ENCODE measurements around the gene TMEM182.

DNA sequence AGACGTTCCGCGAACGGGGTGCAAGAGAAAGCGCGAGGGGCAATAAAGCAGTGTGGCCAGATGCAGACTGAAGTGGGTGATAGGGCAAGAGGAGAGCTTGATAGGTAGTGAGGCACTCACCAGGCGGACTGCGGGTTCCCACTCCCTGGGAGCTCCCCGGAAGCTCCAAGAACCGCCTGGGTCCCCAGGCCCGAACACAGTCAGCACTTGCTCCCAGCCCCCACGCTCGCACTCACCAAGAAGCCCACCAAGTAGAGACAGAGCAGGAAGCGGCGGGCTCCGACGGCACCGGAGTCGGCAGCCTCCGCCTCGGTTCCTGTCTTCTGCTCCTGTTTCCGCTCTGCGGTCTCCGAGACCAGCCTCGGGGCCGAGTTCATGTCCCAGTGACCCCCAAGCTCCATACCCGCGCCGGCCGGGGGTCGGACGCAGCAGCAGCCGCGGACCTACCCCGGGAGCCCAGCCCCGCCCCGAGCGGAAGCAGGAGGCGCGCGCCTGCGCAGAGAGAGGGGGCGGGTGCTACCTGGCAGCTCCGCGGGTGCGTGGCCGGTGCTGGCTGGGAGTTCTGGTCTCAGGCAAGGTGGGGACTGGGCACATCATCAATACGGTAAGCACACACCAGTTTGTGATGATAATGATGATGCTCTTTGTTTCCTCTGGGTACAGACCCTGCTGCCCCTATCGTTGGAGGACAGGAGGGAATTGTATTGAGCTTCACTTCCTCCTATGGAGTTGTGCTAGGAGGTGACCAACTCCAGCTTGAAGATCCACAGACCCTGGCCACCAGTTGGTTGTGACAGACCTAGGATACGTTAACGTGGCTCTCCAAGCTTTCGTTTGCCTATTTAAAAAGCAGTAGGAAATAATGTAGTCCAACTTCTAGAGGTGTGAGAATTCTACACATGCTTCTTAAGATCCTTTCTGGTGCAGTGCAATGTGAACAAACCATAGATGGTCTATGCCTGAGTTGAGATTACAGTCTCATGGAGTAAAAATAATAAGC lies 25.1 kb upstream of the TMEM182 start:
- TF ChIP-seq, protein P1, sequence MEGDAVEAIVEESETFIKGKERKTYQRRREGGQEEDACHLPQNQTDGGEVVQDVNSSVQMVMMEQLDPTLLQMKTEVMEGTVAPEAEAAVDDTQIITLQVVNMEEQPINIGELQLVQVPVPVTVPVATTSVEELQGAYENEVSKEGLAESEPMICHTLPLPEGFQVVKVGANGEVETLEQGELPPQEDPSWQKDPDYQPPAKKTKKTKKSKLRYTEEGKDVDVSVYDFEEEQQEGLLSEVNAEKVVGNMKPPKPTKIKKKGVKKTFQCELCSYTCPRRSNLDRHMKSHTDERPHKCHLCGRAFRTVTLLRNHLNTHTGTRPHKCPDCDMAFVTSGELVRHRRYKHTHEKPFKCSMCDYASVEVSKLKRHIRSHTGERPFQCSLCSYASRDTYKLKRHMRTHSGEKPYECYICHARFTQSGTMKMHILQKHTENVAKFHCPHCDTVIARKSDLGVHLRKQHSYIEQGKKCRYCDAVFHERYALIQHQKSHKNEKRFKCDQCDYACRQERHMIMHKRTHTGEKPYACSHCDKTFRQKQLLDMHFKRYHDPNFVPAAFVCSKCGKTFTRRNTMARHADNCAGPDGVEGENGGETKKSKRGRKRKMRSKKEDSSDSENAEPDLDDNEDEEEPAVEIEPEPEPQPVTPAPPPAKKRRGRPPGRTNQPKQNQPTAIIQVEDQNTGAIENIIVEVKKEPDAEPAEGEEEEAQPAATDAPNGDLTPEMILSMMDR (IDR thresholded peaks at IDR 0.05) = peak in 3 of 5 experiments; percentile 8 to 25 (median 22)
- no peak for TF ChIP-seq EP300 (IDR thresholded peaks at IDR 0.05; ENCODE audit: low read depth)
- TF ChIP-seq POLR2AphosphoS5 (IDR thresholded peaks at IDR 0.05) = peak; percentile 71 to 94 (median 87)
- peak; percentile 90 for TF ChIP-seq POLR2A (IDR thresholded peaks at IDR 0.05)
